Mesendoderm (in vitro differentiated cells): ENCODE results near the gene DCBLD1.

Source experiments
- DNase-seq: peaks from one replicate; pipeline ENCODE4 v3.0.0; 2013
- H2AK5ac ChIP-seq: 2 replicates; pipeline ENCODE4 v1.6.1; 2013; ENCODE audit warnings: low read length, inconsistent platforms
- H2BK120ac ChIP-seq: 2 replicates; pipeline ENCODE4 v1.6.1; 2013; ENCODE audit warnings: low read depth, mild to moderate bottlenecking, low read length, moderate library complexity, mixed read lengths
- H2BK15ac ChIP-seq: replicated peaks from 2 replicates; pipeline ENCODE4 v1.6.1; 2013; ENCODE audit warnings: low read depth, mild to moderate bottlenecking, moderate library complexity
- H2BK5ac ChIP-seq: 2 replicates; pipeline ENCODE4 v1.6.1; 2013; ENCODE audit warnings: low read length, inconsistent platforms
- H3K18ac ChIP-seq: 2 replicates; pipeline ENCODE4 v1.6.1; 2013; ENCODE audit warnings: mild to moderate bottlenecking, low read length, mixed read lengths
- H3K23ac ChIP-seq: one replicate; pipeline ENCODE4 v1.6.1; 2013; ENCODE audit warnings: low read length
- H3K27ac ChIP-seq: 2 replicates; pipeline ENCODE4 v1.5.1; 2013; ENCODE audit warnings: low read depth, mild to moderate bottlenecking, inconsistent platforms, low read length, moderate library complexity
- H3K27me3 ChIP-seq: 2 replicates; pipeline ENCODE4 v1.6.1; 2013; ENCODE audit warnings: low read length, control low read depth, mild to moderate bottlenecking, inconsistent platforms; ENCODE audit not compliant: insufficient read depth, poor library complexity
- H3K36me3 ChIP-seq: 2 replicates; pipeline ENCODE4 v1.6.1; 2013; ENCODE audit warnings: low read length, inconsistent platforms; ENCODE audit not compliant: control insufficient read depth, insufficient read depth
- H3K4ac ChIP-seq: one replicate; pipeline ENCODE4 v1.6.1; 2013; ENCODE audit warnings: low read depth, mild to moderate bottlenecking, low read length, moderate library complexity
- H3K4me1 ChIP-seq: 2 replicates; pipeline ENCODE4 v1.6.1; 2013; ENCODE audit warnings: low read depth, low read length, inconsistent platforms; ENCODE audit not compliant: control insufficient read depth
- H3K4me2 ChIP-seq: 2 replicates; pipeline ENCODE4 v1.6.1; 2013; ENCODE audit warnings: low read length
- H3K4me3 ChIP-seq: 2 replicates; pipeline ENCODE4 v1.5.1; 2013; ENCODE audit warnings: mild to moderate bottlenecking, low read length
- H3K56ac ChIP-seq: one replicate; pipeline ENCODE4 v1.6.1; 2013; ENCODE audit warnings: low read length
- H3K79me1 ChIP-seq: 2 replicates; pipeline ENCODE4 v1.6.1; 2013; ENCODE audit warnings: low read length, inconsistent platforms
- H3K79me2 ChIP-seq: 2 replicates; pipeline ENCODE4 v1.6.1; 2013; ENCODE audit warnings: mild to moderate bottlenecking, low read length; ENCODE audit not compliant: control insufficient read depth, insufficient read depth
- H3K9ac ChIP-seq: 2 replicates; pipeline ENCODE4 v1.6.1; 2013; ENCODE audit warnings: low read length, inconsistent platforms
- H4K5ac ChIP-seq: one replicate; pipeline ENCODE4 v1.6.1; 2013; ENCODE audit warnings: low read length
- H4K8ac ChIP-seq: one replicate; pipeline ENCODE4 v1.6.1; 2013; ENCODE audit warnings: low read depth, mild to moderate bottlenecking, control low read depth, low read length, moderate library complexity
- WGBS: extraction: QIAGEN DNeasy Blood & Tissue Kit; methylation state at CpG from one replicate; pipeline ENCODE4 v1.1.7; 2013; ENCODE audit warnings: low lambda C conversion rate, missing lambda C conversion rate; ENCODE audit not compliant: insufficient coverage; ENCODE audit errors: extremely low coverage; 5-methylcytosine and 5-hydroxymethylcytosine counted together

DCBLD1 gene

GRCh38 chr6:117590447-117590846 is 108.0 kb downstream of the DCBLD1 start:
- no peak for DNase-seq
- H2BK5ac ChIP-seq: no peak overlapping the region
- no CpG with 5 or more reads among the region's 5 CpGs for WGBS
- no peak overlapping the region for H3K4me2 ChIP-seq
- H4K5ac ChIP-seq: no peak overlapping the region
- no peak overlapping the region for H2AK5ac ChIP-seq
- no peak overlapping the region for H3K4ac ChIP-seq
- peaks cover 8% of the 10 kb centered on the region for H3K79me2 ChIP-seq
- H3K79me1 ChIP-seq: peaks cover 7% of the 10 kb centered on the region
- no peak overlapping the region for H2BK15ac ChIP-seq
- no peaks in the 10 kb centered on the region for H3K36me3 ChIP-seq
- no peak overlapping the region for H3K23ac ChIP-seq
- H3K56ac ChIP-seq: no peak overlapping the region
- H3K9ac ChIP-seq: no peak overlapping the region
- H3K4me3 ChIP-seq: no peak overlapping the region
- no peak overlapping the region for H3K27ac ChIP-seq
- H3K4me1 ChIP-seq: peaks cover 4% of the 10 kb centered on the region
- H3K18ac ChIP-seq: no peak overlapping the region
- no peak overlapping the region for H2BK120ac ChIP-seq
- H3K27me3 ChIP-seq: no peaks in the 10 kb centered on the region
- no peak overlapping the region for H4K8ac ChIP-seq

- WGBS: no CpG with 5 or more reads among the region's 3 CpGs
- Histone ChIP-seq H2BK5ac (no peak overlapping the region), H3K9ac (no peak overlapping the region), H2BK120ac (no peak overlapping the region), H3K27ac (no peak overlapping the region), H3K79me2 (peaks cover 6% of the 10 kb centered on the region), H3K4ac (no peak overlapping the region), H4K5ac (no peak overlapping the region), H3K36me3 (no peaks in the 10 kb centered on the region), H2BK15ac (no peak overlapping the region), H3K4me3 (no peak overlapping the region), H2AK5ac (no peak overlapping the region), H3K23ac (no peak overlapping the region), H3K18ac (no peak overlapping the region), H3K4me1 (peaks cover 4% of the 10 kb centered on the region), H4K8ac (no peak overlapping the region), H3K56ac (no peak overlapping the region), H3K27me3 (no peaks in the 10 kb centered on the region), H3K4me2 (no peak overlapping the region), H3K79me1 (peaks cover 5% of the 10 kb centered on the region)
- DNase-seq: no peak
Observed at GRCh38 chr6:117591405-117591804, 108.9 kb downstream of the DCBLD1 start.

GRCh38 chr6:117592983-117593759 is 110.7 kb downstream of the DCBLD1 start:
- no peak overlapping the region for H2BK15ac ChIP-seq
- no peak for DNase-seq
- no peak overlapping the region for H4K5ac ChIP-seq
- no peak overlapping the region for H2BK5ac ChIP-seq
- no peak overlapping the region for H3K4ac ChIP-seq
- H3K4me1 ChIP-seq: peaks cover 4% of the 10 kb centered on the region
- WGBS: no CpG with 5 or more reads among the region's 3 CpGs
- H3K27me3 ChIP-seq: no peaks in the 10 kb centered on the region
- no peak overlapping the region for H3K23ac ChIP-seq
- no peak overlapping the region for H3K18ac ChIP-seq
- no peaks in the 10 kb centered on the region for H3K36me3 ChIP-seq
- no peak overlapping the region for H3K56ac ChIP-seq
- no peak overlapping the region for H3K4me2 ChIP-seq
- H3K9ac ChIP-seq: no peak overlapping the region
- no peak overlapping the region for H3K4me3 ChIP-seq
- H4K8ac ChIP-seq: no peak overlapping the region
- no peak overlapping the region for H2BK120ac ChIP-seq
- H3K79me2 ChIP-seq: peaks cover 4% of the 10 kb centered on the region
- peaks cover 5% of the 10 kb centered on the region for H3K79me1 ChIP-seq
- no peak overlapping the region for H2AK5ac ChIP-seq
- H3K27ac ChIP-seq: no peak overlapping the region

- Histone ChIP-seq H3K36me3 (no peaks in the 10 kb centered on the region), H3K27ac (no peak overlapping the region), H4K8ac (no peak overlapping the region), H3K4me2 (no peak overlapping the region), H3K4me1 (peaks cover 4% of the 10 kb centered on the region), H3K4me3 (no peak overlapping the region), H3K9ac (no peak overlapping the region), H3K79me1 (peaks cover 8% of the 10 kb centered on the region), H2BK5ac (no peak overlapping the region), H3K4ac (no peak overlapping the region), H3K18ac (no peak overlapping the region), H3K27me3 (no peaks in the 10 kb centered on the region), H2BK15ac (no peak overlapping the region), H2BK120ac (no peak overlapping the region), H4K5ac (no peak overlapping the region), H3K23ac (no peak overlapping the region), H3K79me2 (peaks cover 14% of the 10 kb centered on the region), H2AK5ac (no peak overlapping the region), H3K56ac (no peak overlapping the region)
- WGBS: no CpG with 5 or more reads among the region's 2 CpGs
- DNase-seq: no peak
Observed at GRCh38 chr6:117595099-117595923, 112.8 kb downstream of the DCBLD1 start.

GRCh38 chr6:117597755-117598154 is 115.3 kb downstream of the DCBLD1 start:
- Histone ChIP-seq H4K8ac (no peak overlapping the region), H3K18ac (no peak overlapping the region), H3K56ac (no peak overlapping the region), H2BK5ac (no peak overlapping the region), H3K36me3 (no peaks in the 10 kb centered on the region), H4K5ac (no peak overlapping the region), H3K4me2 (no peak overlapping the region), H3K9ac (no peak overlapping the region), H2BK15ac (no peak overlapping the region), H3K27ac (no peak overlapping the region), H3K23ac (no peak overlapping the region), H3K27me3 (no peaks in the 10 kb centered on the region), H3K4ac (no peak overlapping the region), H3K79me2 (peaks cover 16% of the 10 kb centered on the region), H3K4me1 (no peaks in the 10 kb centered on the region), H2BK120ac (no peak overlapping the region), H2AK5ac (no peak overlapping the region), H3K79me1 (peaks cover 9% of the 10 kb centered on the region), H3K4me3 (no peak overlapping the region)
- no peak for DNase-seq
- no CpG with 5 or more reads among the region's 2 CpGs for WGBS
